ENCODE measurements around the gene ST6GALNAC6.

The ST6GALNAC6 gene

DNA sequence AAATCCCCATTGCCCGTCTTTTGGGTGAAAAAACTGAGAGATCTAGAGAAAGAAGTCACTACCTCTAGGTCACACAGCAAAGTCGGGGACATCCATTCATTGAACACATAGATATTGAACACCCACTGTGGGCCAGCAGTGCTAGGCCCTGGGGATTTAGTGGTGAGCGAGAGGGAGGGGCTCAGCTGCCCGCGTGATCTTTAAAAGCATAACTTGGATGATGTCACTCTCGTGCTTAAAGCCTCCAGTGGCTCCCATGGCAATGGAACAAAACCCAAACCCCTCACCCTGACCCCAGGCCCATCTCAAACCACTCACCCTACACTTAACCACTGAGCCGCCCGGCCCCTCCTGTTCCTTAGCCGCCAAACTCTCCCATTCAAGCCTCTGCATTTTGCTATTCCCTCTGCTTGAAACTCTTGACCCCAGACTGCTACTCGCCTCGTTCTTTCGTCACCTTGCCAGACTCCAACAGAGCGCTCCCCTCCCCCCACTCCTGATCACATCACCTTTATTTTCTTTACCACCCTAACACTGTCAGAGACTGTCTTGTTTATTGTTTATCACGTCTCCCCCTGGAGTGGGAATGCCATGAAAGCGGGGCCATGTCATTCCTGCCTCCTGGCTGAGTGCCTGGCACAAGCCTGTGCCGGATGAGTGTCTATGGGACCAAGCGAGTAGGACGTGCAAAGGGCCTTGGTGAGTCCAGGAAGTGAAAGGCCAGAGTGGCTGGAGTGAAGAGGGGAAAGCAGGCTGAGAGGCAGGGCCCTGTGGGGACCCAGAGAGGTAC is 31.9 kb upstream of the ST6GALNAC6 start:
- DNase-seq, result no peak

DNA sequence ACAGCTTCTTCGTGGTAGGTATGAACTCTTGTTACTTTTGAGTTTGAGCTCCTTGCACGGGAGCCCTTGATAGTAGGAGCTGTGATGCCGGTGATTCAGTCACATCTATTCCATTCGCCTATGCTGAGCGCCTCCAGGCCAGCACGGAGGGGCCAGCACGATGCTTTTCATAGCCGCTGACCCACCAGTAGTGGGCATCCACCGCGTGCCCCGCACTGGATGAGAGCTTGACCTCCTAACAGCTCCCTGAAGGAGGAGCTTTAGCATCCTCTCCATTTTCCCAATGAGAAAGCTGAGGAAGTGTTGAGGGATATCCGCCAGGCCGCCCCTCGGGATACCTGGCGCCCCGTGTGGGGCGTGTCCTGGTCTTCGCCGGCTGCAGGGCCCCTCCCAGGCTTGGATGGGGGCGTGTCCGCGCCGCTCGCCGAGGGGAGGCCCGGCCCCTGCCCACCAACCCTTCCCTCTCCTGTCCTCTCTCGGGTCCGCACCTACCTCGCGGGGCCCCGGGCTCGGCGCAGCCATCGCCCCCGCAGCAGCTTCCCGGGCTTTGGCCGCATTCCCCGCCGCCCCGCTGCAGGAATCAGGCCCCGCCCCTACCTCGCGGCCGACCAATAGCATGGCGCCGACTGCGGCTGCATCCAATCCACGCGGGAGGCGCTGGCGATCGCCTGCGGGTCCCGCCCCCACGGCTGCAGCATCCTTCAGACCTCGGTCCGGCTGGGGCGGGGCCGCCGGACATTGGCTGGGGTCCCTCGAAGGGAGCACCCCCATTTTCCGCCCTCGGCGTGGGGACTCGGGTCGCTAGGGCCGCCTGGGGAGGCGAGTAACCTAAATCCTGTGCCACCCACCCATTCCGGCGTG is 31.1 kb upstream of the ST6GALNAC6 start, which contains the start of gene PIP5KL1:
Gene PIP5KL1, minus strand, starts transcription at position 547 of the 861 bp plus-strand sequence. Its CDS starts 25 bp downstream, at position 522.
- DNase-seq, result peak; percentile 6 to 32

DNA sequence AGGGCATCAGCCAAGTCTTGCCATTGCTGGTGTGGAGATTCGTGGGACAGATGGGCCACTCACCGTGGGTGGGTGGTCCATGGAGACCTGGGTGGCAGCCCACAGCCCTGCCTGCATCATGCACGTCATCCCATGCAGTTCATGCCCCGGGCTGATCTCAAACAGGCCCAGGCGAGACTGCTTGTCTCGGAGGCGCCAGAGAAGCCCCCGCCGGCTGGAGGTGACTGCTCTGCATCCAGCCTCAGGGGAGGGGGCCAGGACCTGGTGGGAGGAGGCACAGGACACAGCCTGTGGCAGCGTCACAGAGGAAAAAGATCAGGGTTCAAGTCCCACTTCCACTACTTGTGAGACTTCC is 30.2 kb upstream of the ST6GALNAC6 start:
- no peak for DNase-seq

DNA sequence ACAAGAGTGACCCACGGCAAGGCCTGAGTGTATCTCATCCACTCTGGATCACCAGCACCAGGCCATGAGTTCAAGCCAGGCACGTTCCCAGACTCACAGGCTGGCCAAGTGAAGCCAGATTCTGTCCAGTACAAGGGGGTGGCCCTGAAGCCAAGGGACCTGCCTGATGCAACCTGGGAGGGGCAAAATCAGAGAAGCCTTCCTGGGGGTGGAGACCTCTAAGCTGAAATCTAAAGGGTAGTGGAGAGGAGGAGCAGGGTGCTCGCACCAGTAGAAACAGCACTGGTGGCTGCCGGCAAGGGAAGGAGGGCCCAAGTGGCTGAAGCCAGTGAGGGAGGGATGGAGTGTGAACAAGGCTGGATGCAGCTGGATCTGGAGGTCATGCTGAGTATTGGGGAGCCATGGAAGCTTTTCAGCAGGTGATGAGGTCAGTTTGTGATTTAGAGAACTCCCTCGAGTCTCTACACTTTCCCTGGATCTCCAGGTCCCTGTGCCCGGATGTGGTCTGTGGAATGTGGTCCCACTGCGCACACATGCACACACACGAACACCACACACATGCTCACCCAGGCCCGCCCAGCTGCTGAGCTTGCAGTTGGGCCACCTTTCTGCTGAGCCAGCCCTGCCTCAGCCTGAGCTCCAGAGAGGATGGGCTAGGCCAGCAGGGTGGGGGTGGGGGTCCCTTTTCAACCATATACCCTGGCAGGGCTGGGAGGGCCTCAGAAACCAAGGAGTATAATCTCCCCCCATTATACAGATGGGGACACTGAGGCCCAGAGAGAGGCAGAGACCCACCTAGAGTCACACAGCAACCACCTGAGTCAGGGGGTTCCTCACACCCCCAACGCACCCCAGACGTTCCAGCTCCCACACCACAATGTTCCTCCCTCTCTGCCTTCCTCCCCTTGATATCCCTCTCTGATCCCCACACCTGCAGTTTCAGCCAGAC is 29.5 kb upstream of the ST6GALNAC6 start:
- no peak for DNase-seq

DNA sequence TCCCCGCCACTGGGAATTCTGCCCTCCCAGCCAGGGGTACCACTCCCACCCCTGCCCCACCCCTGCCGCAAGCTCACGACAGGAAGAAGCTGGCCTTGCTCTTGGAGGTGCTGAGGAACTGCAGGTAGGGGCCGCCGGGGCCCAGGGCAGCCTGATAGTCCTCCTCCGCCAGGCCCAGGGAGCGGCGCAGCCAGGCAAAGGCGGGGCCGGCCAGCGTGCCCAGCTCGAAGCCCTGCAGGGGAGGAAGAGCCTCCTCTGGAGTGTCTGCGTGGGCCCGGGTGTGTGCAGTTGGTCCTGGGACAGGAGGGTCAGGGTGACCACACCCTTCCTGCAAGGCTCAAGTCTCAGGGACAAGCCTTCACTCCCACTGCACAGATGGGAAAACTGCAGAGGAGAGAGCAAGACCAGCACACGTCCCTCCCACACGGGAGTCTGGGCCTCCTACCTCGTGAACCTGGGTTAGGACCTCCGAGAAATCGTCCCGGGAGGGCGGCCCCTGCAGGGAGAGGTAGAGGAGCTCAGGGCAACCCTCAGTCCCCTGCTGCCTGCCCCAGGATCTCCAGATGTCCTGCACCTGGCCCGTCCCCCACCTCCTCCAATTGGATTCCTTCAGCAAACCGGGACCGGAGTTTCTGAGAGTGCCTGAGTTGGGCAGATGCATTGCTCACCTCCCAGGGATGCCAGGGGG is 28.7 kb upstream of the ST6GALNAC6 start:
- no peak for DNase-seq

DNA sequence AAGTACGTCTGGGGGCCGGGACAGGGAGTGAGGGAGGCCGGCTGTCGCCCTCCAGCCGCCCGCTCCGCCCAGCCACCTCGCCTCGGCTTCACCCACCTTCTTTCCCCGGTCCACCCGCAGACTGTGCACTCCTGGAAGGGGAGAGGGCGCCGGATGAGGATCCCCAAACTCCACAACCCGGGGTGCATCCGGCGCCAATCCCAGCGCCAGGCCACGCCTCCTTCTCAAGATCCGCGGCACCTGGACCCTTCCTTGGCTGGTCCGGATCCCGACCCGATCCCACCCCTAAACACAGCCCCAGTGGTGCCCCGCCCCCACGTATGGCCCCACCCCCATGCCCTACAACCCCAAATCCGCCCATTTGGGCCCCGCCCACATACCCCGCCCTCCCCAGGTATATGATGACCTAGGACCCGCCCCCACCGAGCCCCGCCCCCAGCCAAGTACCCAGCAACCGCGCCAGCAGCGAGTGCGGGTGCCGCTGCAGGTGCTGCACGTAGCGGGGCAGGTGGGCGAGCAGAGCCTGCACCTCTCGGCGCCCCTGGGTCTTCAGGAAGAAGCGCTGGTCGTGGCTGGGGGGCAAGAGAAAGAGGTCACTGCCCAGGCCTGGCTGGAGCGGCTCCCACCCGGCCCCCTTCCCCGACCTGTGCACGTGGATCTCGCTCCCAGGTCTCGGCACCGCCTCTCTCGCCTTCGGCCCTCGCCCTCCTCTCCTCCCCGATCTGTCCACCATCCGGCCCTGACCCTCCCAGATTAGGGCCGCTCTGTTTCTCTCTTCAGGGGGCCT is 28.0 kb upstream of the ST6GALNAC6 start:
- no peak for DNase-seq

DNA sequence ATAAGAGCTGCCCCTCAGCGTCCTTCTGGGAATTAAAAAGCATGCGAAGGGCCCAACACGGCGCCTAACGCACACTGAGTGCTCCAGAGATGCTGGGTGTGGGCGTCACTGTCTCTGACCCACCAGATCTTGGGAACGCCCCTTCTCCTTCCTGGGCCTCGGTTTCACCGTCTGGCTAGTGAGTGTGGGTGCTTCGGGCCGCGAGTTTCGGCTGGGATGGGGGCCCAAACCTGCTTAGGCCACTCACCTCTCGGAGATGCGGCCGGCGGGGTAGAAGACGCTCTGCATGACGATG is 27.4 kb upstream of the ST6GALNAC6 start:
- no peak for DNase-seq

DNA sequence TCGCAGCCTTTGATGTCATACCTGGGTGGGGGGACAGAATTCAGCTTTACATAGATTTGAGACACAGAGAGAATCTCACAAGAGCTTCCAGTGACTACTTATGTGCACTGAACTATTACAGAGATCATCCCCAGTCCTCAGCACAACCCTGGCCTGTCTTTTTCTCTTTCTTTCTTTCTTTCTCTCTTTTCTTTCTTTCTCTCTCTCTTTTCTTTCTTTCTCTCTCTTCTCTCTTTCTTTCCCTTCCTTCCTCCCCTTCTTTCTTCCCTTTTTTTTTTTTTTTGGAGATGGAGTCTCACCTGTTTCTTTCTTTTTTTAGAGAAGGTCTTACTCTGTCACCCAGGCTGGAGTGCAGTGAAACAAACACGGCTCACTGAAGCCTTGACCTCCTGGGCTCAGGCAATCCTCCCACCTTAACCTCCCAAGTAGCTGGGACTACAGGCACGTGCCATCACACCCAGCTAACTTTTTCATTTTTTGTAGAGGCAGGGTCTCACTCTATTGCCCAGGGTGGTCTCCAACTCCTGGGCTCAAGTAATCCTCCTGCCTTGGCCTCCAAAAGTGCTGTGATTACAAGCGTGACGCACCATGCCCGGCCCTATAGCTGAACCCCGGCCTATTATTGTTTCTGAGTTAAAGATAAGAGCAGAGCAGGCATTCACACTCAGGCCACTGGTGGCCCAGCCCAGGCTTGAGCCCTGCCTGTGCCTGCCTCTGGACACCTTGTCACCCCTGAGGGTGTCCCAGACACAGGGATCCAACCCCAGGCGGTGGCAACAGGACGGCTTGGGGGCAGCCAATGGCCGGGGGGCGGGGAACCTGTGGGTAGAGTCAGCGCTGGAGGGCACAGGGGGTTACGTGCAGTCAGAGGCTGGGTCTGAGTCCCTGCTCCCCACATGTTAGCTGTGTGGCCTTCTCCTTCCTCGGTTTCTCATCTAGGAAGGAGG is 26.8 kb upstream of the ST6GALNAC6 start:
- no peak for DNase-seq

DNA sequence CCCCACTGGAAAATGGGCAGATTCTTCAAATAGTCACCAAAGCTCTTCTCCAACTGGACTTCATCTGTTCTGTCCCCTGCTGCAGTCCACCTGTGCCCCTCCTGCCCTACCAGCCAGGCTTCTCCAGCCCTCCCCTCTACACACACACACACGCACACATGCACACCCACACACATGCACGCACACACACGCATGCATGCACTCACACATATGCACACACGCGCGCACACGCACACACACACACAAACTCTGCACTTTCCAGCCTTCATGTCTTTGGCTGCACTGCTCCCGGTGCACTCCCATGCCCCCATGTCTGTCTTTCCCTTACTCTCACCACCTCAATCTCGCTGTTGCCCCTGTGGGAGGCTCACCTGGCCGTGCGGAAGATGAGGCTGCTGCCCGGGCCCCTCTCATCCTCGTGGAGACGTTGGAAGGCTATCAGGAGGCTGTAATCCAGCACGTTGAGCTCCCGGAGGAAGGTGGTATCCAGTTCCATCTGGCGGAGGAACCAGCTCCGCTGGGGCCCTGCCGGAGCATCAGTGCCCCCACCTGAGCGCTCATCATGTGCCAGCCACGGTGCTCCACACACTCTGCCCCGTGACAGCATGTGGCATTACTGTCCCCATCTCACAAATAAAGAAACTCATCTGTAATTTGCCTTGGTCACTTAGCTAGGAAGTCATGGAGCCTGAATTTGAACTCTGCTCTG is 25.5 kb upstream of the ST6GALNAC6 start:
- no peak for DNase-seq

DNA sequence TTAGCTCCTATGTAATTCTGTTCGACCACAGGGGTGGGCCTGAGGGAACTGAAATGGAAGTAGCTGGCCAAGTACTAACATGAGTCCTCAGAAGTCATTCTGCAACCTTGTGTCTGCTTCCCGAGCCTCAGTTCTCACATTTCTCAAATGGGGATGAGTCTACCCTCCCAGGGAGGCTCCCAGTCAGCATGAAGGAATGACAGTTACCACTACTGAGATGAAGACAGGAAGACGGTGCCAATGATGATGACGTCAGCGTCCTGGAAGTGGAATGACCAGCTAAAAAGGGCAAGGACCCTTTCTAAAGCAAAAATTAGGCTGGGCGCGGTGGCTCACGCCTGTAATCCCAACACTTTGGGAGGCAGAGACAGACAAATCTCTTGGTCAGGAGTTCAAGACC is 24.4 kb upstream of the ST6GALNAC6 start:
- no peak for DNase-seq

DNA sequence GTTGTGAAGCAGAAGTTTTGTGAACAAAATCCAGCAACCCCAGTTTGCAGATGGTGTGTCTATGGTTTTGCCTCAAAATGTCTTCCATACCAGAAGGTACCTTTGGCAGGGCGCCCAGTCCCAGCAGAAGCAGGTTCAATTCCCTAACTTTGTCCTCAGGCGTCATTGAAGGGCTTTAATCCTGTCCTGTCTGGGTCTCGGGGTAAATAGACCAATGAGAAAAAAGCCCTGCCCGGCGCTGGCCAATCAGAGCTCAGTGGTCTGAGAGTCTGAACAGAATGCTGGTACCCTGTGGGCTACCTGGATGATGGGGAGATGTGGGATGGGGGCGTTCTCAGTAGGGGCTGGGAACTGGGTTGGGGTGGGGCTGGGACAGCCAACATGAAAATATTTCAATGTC is 23.6 kb upstream of the ST6GALNAC6 start:
- DNase-seq, result no peak

DNA sequence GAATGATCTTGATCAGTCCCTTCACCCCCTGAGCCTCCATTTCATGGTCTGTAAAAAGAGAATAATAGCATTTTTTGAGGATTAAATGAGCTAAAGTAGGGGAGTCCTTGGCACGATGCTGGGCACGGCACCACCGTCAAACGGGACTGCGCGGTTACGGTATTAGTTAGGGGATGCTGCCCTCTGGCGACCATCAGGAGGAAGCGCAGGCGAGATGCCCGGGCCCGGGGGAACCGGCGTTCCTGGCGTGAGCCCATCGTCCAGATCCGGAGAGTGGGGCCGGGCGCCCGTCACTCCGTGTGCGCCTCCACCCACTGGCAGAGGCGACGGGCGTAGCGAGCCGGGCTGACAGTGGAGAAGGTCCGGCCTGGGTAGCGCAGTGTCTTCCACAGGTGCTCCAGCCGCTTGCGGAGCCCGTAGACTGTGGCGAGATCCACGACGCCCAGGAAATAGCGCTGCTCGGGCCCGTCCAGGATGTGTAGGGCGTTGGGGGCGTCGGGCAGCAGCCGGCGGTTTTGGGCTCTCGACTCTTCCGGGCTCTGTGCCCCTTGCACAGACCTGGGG is 22.2 kb upstream of the ST6GALNAC6 start:
- no peak for DNase-seq

DNA sequence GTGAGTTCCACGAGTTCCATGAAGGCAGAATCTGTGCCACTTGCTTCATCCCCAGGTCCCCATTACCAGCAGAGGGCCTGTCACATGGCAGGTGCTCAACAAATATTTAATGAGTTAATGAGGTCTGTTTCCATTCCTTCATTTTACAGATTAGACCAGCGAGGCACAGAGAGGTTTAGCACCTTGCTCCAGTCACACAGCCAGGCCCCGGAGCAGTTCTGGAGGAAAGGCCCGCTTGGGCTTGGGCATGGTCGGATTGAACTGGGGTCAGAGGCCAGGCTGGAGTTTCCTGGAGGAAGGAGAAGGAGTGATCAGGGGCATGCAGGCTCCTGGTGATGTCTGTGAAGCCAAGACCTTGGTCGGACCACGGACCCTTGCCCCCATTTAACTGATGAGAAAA is 21.4 kb upstream of the ST6GALNAC6 start:
- DNase-seq, result no peak

DNA sequence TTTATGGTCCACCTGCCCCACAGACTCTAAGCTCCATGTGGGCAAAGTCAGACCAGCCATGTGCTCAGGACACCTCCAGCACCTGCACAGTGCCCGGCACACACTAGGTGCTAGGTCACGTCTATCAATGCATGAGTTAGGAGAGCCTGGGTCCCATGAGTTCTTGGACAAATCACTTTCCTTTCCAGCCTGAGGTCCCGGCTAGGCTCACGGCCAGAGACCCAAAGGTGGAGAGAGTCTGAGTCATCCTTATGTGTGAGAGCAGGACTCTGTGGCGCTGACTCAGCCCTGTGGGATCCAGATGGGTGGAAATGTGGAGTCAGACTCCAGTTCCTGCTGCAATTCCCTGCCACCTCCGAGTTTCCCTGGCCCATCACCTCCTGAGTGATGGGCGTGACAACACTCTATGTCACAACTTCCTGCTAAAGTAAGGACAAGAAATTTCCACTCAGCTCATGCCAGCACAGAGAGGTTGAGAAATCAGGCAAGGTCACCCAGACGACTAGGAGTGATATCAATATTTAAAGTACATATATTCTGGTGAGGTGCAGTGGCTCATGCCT is 19.9 kb upstream of the ST6GALNAC6 start:
- DNase-seq, result no peak

DNA sequence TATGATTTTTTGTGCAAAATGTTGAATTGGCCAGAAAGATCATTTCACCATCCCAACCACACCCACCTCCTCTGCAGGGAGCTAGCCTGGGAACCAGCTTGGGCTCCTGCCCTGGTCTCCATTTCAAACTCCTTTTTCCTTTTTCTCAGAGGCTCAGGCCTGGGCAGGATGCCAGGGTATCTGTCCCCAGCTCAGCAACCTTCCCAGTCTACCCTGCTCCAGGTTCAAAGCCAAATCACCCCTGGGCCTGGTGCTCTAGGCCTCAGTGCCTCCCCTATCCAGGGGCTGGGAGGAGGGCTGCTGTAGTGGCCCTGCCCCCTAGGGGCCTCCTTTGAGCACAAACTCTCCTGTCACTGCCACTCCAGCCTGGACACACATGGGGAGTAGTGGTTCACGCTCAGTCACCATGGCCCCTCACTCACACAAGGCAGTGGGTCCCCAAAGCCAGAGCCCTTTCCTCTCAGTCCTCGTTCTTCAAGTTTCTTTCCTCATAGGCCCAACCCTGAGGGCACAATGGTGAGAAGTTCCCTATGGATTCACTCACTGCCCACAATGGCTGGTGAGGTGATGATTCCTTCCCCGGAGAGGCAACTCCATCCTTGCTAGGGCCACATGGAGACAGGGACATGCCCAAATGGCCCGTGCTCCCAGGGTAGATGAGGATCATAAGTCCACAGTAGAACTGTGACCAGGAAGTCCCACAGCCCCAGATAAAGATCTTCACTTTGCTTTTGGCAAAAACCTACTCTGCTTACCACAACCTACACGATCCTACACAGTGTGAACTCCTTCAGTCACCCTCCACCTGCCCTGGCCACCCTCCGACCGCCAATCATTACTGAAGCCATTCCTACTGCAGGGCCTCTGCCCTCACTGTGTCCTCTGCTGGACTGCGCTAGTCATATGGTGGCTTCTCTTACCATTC is 19.0 kb upstream of the ST6GALNAC6 start:
- DNase-seq, result no peak

DNA sequence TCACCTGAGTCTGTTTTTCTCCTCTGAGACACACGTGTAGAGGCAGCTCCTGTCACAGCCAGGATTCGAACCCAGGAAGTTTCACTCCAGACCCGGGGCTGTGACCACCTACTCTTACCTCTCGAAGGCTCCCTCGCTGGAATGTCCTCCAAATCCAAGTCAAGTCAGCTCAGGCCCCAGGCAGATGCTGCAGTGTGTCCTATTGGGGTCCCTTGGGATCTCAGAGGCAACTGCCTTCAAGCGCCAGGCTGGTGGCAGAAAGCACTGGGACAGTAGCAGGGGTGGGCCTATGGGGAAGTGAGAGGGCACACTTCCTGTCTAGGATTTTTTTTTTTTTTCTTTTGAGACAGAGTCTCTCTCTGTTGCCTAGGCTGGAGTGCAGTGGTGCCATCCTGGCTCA is 18.2 kb upstream of the ST6GALNAC6 start:
- DNase-seq, result no peak

DNA sequence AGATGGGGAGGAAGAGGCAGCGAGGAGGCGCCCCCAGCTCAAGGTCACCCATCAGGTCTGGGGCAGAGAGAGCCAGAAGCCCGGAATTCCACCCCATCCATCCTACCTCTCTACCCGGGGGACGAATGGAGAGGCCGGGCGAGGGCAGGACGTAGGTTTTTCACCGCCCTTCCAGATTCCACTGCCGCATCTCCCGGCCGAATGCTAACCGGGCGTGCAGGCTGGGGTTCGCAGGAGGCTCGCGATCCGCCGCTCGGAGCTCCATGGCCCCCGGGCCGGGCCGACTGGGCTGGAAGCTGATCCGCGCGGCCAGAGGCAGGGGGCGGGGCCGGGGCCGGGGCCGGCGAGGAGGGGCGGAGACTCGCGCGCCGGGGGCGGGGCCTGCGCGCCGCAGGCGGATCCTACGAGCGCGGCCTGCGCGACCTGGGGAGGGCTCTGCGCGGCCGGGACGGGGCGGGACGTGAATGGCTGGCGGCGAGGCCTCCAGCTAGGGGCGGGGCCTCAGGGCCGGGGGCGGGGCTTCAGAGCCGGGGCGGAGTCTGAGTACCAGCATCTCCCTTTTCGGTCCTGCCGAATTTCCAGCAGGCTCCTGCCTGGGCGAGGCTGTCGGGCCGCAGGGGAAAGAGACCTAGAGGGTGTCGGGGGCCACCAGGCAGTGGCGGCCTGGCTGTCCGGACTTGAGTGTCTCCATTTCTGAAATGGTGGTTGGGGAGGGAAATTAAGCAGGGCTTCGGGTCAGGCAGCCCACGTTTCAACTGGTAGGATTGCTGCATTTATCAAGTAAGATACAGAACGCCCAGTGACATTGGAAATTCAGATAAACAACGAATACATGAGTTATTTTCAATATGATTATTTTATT is 17.5 kb upstream of the ST6GALNAC6 start, which contains the start of gene ST6GALNAC4:
Gene ST6GALNAC4, minus strand, starts transcription at position 322 of the 862 bp plus-strand sequence. CDS start 622 bp downstream, outside the sequence.
- peak; percentile 40 to 73 for DNase-seq

All from NCI-H187 (cell line).